HPDE6-E6E7 (cell line): ENCODE data around the gene ORAI1.
"Not testable (repeated sequence)": the region's sequence is repeated elsewhere in the genome, so short reads cannot be mapped to it uniquely, and the experiment has no call there.

Experiments
- DNase-seq: peaks from one replicate; pipeline ENCODE4 v3.0.0; 2011; ENCODE audit warnings: missing footprints; ENCODE audit errors: extremely low spot score

Gene ORAI1

DNA sequence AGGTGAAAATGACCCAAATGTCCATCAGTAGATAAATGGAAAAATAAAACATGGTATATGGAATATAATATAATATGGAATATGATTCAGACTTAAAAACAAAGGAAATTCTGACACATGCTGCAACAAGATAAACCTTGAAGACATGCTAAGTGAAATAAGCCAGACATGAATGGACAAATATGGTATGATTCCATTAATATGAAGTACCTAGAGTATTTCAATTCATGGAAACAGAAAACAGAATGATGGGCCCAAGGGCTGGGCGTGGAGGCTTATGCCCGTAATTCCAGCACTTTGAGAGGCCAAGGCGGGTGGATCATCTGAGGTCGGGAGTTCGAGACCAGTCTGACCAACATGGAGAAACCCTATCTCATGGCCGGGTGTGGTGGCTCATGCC is 22.7 kb upstream of the ORAI1 start:
- no peak for DNase-seq

DNA sequence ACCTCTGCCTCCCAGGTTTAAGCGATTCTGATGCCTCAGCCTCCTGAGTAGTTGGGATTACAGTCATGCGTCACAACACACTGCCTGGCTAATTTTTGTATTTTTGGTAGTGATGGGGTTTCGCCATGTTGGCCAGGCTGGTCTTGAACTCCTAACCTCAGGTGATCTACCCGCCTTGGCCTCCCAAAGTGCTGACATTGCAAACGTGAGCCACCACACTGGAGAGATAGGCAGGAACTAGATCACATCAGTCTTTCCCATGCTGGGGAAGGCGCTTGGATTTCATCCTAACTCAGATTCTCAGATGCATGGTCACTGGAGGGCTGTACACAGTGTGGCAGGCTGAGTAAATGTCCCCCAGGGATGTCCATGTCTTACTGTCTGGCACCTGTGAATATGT is 18.0 kb upstream of the ORAI1 start:
- DNase-seq: no peak

GRCh38 chr12:121610239-121611149 is 15.8 kb upstream of the ORAI1 start:
- DNase-seq: no peak

GRCh38 chr12:121611306-121611705 is 15.0 kb upstream of the ORAI1 start:
- no peak for DNase-seq

DNA sequence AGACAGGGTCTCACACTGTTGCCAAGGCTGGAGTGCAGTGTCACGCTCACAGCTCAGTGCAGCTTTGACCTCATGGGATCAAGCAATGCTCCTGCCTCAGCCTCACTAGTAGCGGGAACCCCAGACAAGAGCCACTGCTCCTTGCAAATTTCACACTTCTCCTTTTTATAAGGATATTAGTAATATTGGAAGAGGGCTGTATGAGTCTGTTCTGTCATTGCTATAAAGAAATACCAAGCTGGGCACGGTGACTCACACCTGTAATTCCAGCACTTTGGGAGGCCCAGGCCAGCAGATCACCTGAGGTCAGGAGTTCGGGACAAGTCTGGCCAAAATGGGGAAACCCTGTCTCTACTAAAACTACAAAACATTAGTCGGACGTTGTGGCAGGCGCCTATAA is 12.9 kb upstream of the ORAI1 start:
- DNase-seq: no peak

DNA sequence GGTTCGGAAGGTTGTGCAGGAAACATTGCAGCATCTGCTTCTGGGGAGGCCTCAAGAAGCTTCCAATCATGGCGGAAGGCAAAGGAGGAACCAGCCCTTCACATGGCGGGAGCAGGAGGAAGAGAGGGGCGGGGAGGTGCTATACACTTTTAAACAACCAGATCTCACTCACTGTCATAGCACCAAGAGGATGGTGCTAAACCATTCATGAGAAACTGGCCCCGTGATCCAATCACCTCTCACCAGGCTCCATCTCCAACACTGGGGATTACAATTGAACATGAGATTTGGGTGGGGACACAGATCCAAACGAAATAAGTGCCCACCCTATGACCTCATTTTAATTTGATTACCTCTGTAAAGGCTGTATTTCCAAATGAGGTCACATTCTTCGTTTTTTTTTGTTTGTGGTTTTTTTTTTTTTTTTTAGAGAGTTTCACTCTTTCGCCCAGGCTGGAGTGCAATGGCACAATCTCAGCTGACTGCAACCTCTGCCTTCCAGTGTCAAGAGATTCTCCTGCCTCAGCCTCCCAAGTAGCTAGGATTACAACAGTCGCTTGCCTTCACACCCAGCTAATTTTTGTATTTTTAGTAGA is 11.4 kb upstream of the ORAI1 start:
- DNase-seq: no peak

- no peak for DNase-seq
These were observed 7.6 kb upstream of the ORAI1 start for GRCh38 chr12:121618659-121619233.

DNA sequence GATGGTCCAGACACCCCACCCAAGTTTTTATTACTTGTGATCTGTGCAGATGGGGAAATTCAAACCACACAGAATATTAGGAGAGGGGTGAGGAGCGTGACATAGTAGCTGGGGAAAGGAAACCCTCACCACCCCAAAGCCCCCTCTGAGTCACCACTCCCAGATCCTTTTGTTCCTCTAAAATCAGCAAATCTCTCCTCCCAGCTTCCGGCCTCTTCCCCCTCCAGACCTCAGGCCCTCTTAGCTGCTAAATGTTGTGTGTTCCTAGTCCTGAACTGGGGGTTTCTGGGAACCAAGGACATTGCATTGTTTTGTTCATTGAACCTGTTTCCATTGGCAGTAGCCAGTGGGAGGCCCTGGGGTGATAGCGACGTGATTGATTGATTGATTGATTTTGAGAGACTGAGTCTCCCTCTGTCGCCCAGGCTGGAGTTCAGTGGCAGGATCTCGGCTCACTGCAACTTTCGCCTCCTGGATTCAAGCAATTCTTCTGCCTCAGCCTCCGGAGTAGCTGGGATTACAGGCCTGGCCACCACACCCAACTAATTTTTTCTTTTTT is 5.9 kb upstream of the ORAI1 start:
- DNase-seq: no peak

- peak; percentile 59 for DNase-seq
These were observed 717 bp downstream of the ORAI1 start for GRCh38 chr12:121626853-121627640.

DNA sequence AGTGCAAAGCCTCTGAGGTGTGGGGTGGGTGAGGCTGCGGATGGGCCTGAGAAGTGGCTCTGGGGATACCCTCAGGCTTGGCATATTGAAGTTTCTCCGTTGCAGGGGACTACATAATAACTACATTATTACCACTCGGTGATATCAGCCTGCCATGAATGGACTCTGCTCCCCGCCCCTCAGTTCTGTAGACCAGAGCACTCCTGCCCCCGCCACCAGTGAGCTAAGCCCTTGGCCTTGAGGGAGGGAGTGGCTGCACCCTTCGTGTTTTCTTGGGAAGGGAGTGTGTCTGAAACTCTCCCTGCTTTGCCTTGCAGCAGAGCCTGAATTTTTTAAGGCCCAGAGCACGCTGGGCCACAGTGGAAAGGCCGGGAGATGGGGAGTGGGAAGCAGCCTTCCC is 1.7 kb downstream of the ORAI1 start:
- DNase-seq: no peak

DNA sequence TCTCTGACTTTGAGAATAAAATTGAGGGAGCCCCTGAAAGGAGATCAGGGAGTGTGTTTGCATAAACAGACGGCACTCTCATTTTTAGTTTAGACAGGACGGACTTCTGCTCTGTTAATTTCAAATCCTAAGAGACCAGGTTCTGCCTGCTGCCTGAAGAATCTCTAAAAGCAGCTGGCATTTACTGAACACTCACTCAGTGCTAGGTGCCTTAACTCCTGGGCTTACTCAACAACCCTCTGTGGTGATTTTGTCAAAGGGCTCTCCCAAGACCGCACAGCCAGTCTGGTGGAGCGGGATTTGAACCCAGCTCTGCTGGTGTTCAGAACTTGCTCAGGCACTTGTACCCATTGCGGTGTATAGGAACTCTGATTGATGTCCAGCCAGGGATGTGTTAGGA is 2.2 kb downstream of the ORAI1 start:
- DNase-seq: no peak

DNA sequence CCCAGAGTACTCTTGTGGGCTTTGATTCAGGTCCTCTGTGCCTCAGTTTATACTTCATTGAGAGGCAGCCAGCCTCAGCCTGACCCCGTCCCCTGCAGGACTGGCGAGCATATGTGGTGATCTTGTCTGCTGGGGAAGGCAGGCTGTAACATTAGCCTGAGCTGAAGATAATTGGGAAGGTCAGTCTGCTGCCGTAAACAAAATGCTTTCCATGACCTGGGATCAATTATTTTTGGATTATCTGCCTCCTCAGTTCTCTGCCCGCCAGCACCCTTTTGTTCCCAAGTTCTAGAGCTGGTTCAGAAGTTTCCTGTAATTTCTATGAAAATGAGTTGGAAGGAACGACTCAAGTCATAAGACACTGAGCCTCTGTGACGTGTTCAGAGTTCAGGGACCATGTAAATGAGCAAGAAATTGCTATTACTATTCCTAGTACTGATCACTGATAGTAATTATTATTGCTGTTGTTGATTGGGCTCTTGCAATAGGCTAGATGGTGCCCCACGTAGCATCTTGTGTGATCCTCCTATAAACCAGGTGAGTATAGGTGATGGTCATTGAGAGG is 4.5 kb downstream of the ORAI1 start:
- DNase-seq: no peak

- DNase-seq: no peak
These were observed 6.0 kb downstream of the ORAI1 start for GRCh38 chr12:121632069-121632970.

DNA sequence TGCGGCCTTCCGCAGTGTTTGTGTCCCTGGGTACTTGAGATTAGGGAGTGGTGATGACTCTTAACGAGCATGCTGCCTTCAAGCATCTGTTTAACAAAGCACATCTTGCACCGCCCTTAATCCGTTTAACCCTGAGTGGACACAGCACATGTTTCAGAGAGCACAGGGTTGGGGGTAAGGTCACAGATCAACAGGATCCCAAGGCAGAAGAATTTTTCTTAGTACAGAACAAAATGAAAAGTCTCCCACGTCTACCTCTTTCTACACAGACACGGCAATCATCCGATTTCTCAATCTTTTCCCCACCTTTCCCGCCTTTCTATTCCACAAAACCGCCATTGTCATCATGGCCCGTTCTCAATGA is 7.5 kb downstream of the ORAI1 start:
- not testable (repeated sequence) for DNase-seq

DNA sequence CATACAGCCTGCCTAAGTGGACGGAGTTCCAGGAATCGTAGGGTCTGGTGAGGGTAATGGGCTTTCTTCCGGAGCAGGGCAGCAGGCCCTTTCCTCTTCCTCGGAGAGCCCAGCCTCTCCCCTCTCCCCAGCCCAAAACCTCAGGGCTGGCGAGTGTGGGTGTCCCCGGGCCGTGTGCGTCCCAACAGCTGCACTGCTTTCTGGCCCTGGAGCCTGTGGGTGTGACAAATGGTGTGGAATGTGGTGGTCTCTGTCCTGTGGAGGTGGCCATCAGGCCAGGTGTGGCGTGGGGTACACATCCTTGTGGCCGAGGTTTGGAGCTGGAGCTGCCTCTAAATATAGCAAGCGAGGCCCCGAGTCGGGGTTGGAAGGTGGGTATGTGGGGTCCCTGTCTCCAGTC is 8.5 kb downstream of the ORAI1 start:
- no peak for DNase-seq

- no peak for DNase-seq
These were observed 11.0 kb downstream of the ORAI1 start for GRCh38 chr12:121637231-121637914.

- no peak for DNase-seq
These were observed 12.2 kb downstream of the ORAI1 start for GRCh38 chr12:121638298-121639202.

DNA sequence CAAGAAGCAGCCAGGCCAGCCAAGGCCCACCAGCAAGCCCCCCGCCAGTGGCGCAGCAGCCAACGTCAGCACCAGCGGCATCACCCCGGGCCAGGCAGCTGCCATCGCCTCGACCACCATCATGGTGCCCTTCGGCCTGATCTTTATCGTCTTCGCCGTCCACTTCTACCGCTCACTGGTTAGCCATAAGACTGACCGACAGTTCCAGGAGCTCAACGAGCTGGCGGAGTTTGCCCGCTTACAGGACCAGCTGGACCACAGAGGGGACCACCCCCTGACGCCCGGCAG is 15.0 kb downstream of the ORAI1 start:
- DNase-seq: no peak

DNA sequence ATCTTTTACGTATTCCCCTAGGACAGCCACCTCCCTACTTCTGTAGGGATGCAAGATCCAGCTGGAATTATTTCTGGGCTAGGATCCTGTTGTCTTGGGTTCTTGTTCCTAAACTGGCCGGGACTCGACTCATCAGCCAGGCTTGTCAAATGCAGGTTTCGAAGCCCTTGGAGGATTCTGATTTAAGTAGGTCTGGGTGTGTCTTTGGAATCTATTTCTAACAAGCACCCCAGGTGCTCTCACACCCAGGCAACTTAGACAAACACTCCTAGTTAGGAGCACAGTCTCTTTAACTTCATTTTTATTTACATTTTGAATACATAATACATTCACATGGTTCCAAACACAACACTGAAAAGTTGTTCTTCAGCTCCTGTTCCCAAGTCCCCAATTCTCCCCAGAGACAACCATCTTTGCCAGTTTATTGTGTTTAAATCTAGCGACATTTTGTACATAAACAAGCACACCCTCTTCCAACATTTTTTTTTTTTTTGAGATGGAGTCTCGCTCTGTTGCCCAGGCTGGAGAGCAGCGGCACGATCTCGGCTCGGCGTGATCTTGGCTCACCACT is 22.2 kb downstream of the ORAI1 start:
- DNase-seq: no peak
